ENCODE results near the gene WEE1.
"Not testable (repeated sequence)": the region's sequence is repeated elsewhere in the genome, so short reads cannot be mapped to it uniquely, and the experiment has no call there.

Gene WEE1

GRCh38 chr11:9600644-9601036, 27.2 kb downstream of the WEE1 start:
- no peak for DNase-seq

- DNase-seq: peak; percentile 86 to 90
These were observed 27.8 kb downstream of the WEE1 start for GRCh38 chr11:9601037-9601875.

- DNase-seq: no peak
These were observed 28.4 kb downstream of the WEE1 start for GRCh38 chr11:9601876-9602199.

GRCh38 chr11:9603214-9603613, 29.7 kb downstream of the WEE1 start:
- not testable (repeated sequence) for DNase-seq

- DNase-seq: no peak
These were observed 30.7 kb downstream of the WEE1 start for GRCh38 chr11:9604134-9604533.

GRCh38 chr11:9605742-9606141, 32.3 kb downstream of the WEE1 start:
- DNase-seq: no peak

- DNase-seq: no peak
These were observed 33.5 kb downstream of the WEE1 start for GRCh38 chr11:9606809-9607510.

GRCh38 chr11:9607511-9607899, 34.0 kb downstream of the WEE1 start:
- DNase-seq: no peak

GRCh38 chr11:9609002-9609759, 35.7 kb downstream of the WEE1 start:
- DNase-seq: no peak

GRCh38 chr11:9609841-9610240, 36.4 kb downstream of the WEE1 start:
- no peak for DNase-seq

GRCh38 chr11:9613118-9613829, 39.8 kb downstream of the WEE1 start:
- DNase-seq: peak; percentile 78 to 84

- DNase-seq: peak; percentile 75 to 76
These were observed 40.6 kb downstream of the WEE1 start for GRCh38 chr11:9613830-9614762.

- peak; percentile 33 to 55 for DNase-seq
These were observed 41.6 kb downstream of the WEE1 start for GRCh38 chr11:9615031-9615451.

- DNase-seq: no peak
These were observed 42.7 kb downstream of the WEE1 start for GRCh38 chr11:9616042-9616675.

GRCh38 chr11:9616858-9617257, 43.4 kb downstream of the WEE1 start:
- no peak for DNase-seq

GRCh38 chr11:9617940-9618339, 44.5 kb downstream of the WEE1 start:
- DNase-seq: no peak

GRCh38 chr11:9619004-9619403, 45.5 kb downstream of the WEE1 start:
- no peak for DNase-seq

GRCh38 chr11:9619971-9620370, 46.5 kb downstream of the WEE1 start:
- DNase-seq: no peak

GRCh38 chr11:9622353-9622752, 48.9 kb downstream of the WEE1 start:
- not testable (repeated sequence) for DNase-seq

- DNase-seq: not testable (repeated sequence)
These were observed 49.6 kb downstream of the WEE1 start for GRCh38 chr11:9623053-9623452.

- DNase-seq: no peak
These were observed 51.0 kb downstream of the WEE1 start for GRCh38 chr11:9624448-9624847.

Measured in AML-193 (cell line).